AG09319 (cell line): Measurements from ENCODE around the gene ZNF44.

Experiments used
- DNase-seq: peaks from one replicate; pipeline ENCODE4 v3.0.0-alpha.2; 2010; ENCODE audit warnings: low read depth; ENCODE audit errors: extremely low read depth
- TF ChIP-seq, protein P1 (sequence below): IDR thresholded peaks from 2 replicates; pipeline ENCODE4 v1.5.1; 2011; ENCODE audit warnings: low read depth, mild to moderate bottlenecking, inconsistent platforms, low read length, moderate library complexity

Gene ZNF44

DNA sequence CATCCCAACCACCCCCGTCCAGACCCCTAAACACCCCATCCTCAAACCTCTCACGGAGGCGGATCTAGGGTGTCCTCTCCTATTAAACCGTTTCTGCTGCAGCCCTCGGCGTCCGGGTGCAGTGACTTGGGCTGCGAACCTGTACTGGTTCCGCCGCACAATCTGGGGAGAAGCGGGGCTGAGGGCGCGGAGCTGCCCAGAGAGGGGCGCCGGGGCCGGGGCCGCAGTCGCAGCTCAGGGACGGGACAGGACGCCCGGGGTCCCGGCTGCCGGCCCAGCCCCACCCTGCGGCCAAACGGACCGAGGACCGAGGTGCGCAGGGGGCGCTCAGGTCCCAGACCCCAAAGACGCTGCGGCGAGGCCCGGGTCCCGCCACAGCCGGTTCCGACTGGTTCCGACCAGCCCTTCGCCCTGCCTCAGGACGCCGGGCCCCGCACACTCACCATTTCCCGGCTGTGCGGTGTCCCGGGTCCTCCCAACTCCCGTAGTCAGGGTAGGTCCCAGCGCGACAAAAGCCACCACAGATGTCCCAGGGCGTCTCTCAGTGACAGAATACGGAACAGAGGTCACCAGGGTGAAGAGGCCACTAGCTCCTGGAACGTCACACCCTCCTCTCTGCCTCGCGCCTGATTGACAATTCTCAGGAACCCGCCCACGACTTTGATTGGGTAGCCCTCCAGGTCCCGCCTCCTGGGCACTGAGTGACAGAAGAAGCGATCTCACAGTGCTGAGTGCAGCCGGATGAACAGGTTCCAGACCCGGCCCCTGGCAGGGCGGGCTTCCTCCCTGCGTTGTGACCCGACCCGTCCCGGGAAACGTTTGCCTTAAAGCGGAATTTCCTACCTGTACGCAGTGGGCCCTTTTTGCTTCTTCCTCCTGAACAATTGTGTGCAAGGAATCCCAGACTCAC, at the start of gene ZNF44:
TSS of gene ZNF44 (minus strand) at position 635 of the 910 bp plus-strand sequence. CDS start at position 446, 189 bp downstream.
- TF ChIP-seq, protein P1, sequence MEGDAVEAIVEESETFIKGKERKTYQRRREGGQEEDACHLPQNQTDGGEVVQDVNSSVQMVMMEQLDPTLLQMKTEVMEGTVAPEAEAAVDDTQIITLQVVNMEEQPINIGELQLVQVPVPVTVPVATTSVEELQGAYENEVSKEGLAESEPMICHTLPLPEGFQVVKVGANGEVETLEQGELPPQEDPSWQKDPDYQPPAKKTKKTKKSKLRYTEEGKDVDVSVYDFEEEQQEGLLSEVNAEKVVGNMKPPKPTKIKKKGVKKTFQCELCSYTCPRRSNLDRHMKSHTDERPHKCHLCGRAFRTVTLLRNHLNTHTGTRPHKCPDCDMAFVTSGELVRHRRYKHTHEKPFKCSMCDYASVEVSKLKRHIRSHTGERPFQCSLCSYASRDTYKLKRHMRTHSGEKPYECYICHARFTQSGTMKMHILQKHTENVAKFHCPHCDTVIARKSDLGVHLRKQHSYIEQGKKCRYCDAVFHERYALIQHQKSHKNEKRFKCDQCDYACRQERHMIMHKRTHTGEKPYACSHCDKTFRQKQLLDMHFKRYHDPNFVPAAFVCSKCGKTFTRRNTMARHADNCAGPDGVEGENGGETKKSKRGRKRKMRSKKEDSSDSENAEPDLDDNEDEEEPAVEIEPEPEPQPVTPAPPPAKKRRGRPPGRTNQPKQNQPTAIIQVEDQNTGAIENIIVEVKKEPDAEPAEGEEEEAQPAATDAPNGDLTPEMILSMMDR, result no peak

DNA sequence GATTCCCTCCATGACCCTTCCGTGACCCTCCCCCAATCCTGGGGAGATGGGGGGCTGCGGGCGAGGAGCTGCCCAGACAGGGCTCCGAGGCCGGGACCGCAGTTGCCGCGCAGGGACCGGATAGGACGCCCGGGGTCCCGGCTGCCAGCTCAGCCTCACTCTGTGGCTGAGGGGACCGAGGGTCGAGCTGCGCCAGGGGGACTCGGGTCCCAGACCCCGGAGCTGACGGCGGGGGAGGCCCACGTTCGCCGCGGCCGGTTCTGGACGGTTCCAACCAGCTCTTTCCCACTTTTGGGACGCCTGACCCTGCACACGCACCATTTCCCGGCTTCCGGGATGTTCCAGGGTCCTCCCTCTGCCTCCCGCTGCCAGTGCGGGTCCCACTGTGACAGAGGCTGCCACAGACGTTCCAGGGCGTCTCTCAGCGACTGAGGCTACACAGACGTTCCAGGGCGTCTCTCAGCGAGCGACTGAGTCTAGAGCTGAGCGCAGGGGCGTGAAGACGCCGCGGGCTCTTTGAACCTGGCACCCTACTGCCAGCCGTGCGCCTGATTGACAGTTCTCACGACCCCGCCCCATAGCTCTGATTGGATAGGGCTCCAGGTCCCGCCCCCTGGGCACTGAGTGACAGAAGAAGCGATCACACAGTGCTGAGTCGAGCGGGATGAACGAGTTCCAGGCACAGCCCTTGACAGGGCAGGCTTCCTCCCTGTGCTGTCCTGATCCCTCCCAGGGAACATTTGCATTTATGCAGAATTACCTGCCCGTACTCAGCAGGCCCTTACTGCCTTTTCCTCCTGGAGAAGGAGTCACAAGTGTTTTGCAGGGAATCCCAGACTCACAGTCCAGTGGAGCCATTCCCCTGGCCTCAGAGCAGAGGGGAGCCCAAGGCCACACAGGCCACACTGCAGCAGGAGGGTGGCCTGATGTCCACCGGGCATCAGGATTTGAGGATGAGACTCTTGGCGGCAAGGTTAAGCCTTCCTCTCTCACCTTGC, 38.8 kb upstream of the ZNF44 start, which contains the start of gene ZNF563:
TSS of gene ZNF563 (minus strand) at position 472 of the 998 bp plus-strand sequence. CDS start at position 321, 151 bp downstream.
- peak; percentile 78 for DNase-seq
- TF ChIP-seq, protein P1, result no peak

More for the DNA sequence above, at the start of gene ZNF44:
- DNase-seq, result peak; percentile 84

DNA sequence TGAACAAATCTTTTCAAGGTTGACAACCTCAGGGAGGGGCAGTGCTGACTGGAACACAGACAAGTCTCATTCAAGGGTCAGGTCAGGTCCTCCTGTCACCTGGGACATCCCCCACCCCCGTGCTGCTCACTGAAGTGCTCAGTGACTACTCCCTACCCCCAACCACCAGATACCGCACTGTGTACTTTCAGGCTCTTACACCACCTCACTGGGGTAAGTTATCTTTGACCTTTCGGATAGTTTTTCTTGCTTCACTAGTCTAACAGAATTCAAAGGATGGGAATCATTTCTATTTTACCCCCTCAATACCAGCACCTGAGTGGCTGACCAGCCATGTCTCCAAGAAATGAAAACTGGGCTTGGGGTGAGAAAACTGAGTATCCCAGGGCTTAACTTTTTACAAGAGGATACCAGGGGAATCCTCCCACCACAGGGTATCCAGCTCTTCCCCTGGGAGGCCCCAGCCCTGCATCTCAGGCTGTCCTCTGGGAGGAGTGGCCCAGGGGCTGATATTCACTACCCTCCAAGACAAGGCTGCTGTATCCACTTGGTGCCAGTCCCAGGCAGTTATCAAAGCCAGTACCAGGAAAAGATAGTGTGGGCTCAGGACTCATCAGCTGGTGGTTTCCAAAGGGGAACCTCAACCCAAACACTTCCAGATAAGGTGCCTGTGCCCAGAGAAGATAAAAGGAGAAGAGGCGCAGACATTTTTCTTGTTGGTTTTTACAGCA, 36.7 kb upstream of the ZNF44 start:
- TF ChIP-seq, protein P1, result no peak
- DNase-seq, result no peak

DNA sequence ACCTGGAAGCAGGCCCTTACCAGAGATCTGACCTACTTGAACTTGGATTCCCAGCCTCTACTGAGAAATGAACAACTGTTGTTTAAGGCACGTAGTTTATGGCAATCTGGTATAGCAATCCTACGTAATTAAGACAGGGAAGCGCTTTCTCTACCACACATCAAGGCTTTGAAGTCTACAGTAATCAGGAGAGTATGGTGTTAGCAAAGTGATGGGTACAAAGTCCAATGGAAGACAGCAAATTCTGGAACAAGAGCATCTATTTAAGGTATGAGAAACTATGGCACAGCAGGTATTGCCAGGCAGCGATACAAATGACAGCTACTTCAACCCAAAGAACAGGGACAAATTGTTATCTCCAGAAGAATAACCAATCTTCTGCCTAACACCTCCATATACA, 35.7 kb upstream of the ZNF44 start:
- no peak for DNase-seq
- TF ChIP-seq, protein P1, result no peak

DNA sequence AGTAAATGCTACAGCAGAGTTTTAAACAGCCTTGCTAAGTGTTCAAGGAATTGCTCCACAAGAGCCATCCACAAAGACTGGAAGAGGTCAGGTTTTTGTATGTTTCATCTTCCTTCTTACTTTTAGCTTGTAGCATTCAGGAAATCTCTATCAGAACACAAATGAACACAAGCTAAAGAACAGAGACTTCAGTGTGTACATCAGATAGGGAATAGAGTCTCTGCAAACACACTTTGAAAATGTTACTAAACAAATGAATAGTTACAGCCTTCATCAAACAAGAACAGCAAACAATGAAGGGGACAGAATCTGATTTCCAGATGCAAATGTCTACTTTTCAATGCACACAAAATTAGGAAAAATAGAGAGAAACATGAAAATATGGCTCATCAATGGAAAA, 31.0 kb upstream of the ZNF44 start:
- no peak for DNase-seq
- TF ChIP-seq, protein P1, result no peak

DNA sequence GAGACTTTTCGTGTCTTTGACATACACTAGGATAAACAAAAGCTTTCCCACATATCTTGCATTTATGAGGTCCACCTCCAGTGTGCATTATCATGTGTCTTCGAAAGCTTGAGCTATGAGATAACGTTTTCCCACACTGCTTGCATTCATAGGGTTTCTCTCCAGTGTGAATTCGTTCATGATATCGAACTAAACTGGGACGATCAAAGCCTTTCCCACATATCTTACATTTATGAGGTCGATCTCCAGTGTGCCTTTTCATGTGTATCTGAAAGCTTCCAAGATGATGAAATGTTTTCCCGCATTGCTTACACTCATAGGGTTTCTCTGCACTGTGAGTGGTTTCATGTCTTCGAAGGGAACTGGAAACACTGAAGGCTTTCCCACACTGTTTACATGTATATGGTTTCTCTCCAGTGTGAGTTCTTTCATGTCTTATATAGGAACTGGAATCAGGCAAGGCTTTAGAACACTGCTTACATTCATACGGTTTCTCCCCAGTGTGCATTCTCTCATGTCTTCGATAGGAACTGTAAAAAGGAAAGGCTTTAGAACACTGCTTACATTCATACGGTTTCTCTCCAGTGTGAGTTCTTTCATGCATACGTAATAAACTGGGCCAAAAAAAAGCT, 24.2 kb upstream of the ZNF44 start:
- no peak for DNase-seq
- TF ChIP-seq, protein P1, result no peak
